BLaER1 treated with 17β-estradiol and CSF1 and Interleukin-3, amounts not matched to agents 10 nM and 100 nM (cell line): ENCODE data around the gene B3GLCT.
"Not testable (repeated sequence)": the region's sequence is repeated elsewhere in the genome, so short reads cannot be mapped to it uniquely, and the experiment has no call there.

ENCODE experiments used
- H3K27ac ChIP-seq, 11 experiments: shearing (Covaris generic); formaldehyde crosslinking; 2 replicates each; pipeline ENCODE4 v1.8.1; 2022
- H3K27me3 ChIP-seq, 11 experiments: shearing (Covaris generic); formaldehyde crosslinking; 2 replicates each; pipeline ENCODE4 v1.8.1; 2022
- H3K36me3 ChIP-seq, 11 experiments: shearing (Covaris generic); formaldehyde crosslinking; 2 replicates each; pipeline ENCODE4 v1.8.1; 2022
- H3K4me1 ChIP-seq, 10 experiments: shearing (Covaris generic); formaldehyde crosslinking; 2 replicates each; pipeline ENCODE4 v1.8.1; 2022
- H3K4me2 ChIP-seq, 11 experiments: shearing (Covaris generic); formaldehyde crosslinking; 2 replicates each; pipeline ENCODE4 v1.8.1; 2022
- H3K4me3 ChIP-seq, 10 experiments: shearing (Covaris generic); formaldehyde crosslinking; 2 replicates each; pipeline ENCODE4 v1.8.1; 2022
- H3K9ac ChIP-seq, 11 experiments: shearing (Covaris generic); formaldehyde crosslinking; 2 replicates each; pipeline ENCODE4 v1.8.1; 2022
- H3K9me3 ChIP-seq, 11 experiments: shearing (Covaris generic); formaldehyde crosslinking; replicated peaks in 1 of 11; 2 replicates each; pipeline ENCODE4 v1.8.1; 2022
- H4K20me1 ChIP-seq, 11 experiments: shearing (Covaris generic); formaldehyde crosslinking; 2 replicates each; pipeline ENCODE4 v1.8.1; 2022
- Cebpa-rat ChIP-seq, 11 experiments: shearing (Covaris generic); IDR thresholded peaks; 2 replicates each; pipeline ENCODE4 v1.8.1; 2022

Gene B3GLCT

DNA sequence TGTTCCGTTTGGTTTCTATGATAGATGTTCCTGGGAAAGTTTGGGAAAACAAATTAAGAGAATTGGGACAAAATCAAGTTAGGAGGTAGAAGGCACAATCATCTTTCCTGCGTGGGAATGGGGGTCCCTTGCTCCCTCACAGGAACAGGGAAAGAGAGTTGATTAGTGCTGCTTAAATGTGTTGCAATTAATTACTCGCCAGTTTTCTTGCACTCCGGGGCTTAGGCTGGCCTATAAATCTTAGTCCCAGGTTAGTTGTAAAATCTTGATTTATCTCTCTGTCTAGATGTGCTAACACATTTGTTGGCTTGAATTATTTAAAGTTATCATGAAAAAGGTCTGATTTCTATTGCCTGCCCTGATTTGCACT is 10.1 kb downstream of the B3GLCT start:
- Histone ChIP-seq H4K20me1 (0 out of 22 replicates have a peak, but pooled peaks cover 0 to 4% (median 0%) of the 10 kb centered on the region in 11 experiments), H3K4me2 (peak overlapping the region; percentile 61 to 78 (median 71)), H3K9me3 (no peaks in the 10 kb centered on the region), H3K36me3 (no peaks in the 10 kb centered on the region), H3K4me1 (peaks cover 18 to 30% (median 23%) of the 10 kb centered on the region in 10 experiments), H3K9ac (peak overlapping the region in 3 of 11 experiments; percentile 5 to 9 (median 5); a peak in 1 of 22 replicates), H3K27me3 (no peaks in the 10 kb centered on the region), H3K4me3 (no peak overlapping the region), H3K27ac (peak overlapping the region in 2 of 11 experiments; percentile 3 to 36; a peak in 2 of 22 replicates)
- no peak for TF ChIP-seq Cebpa-rat (IDR thresholded peaks at IDR 0.05)

GRCh38 chr13:31213651-31214289 is 14.0 kb downstream of the B3GLCT start:
- TF ChIP-seq Cebpa-rat (IDR thresholded peaks at IDR 0.05) = no peak

GRCh38 chr13:31214435-31214834 is 14.7 kb downstream of the B3GLCT start:
- Histone ChIP-seq H3K36me3 (no peaks in the 10 kb centered on the region), H3K4me3 (no peak overlapping the region), H3K9ac (no peak overlapping the region), H4K20me1 (no peaks in the 10 kb centered on the region), H3K27ac (no peak overlapping the region), H3K4me1 (peaks cover 10 to 19% (median 14%) of the 10 kb centered on the region in 10 experiments), H3K27me3 (no peaks in the 10 kb centered on the region), H3K9me3 (peaks cover 0 to 4% (median 0%) of the 10 kb centered on the region in 11 experiments; a peak in 1 of 22 replicates), H3K4me2 (peak overlapping the region in 1 of 11 experiments; percentile 1; a peak in 1 of 22 replicates)
- TF ChIP-seq Cebpa-rat (IDR thresholded peaks at IDR 0.05) = no peak

More at GRCh38 chr13:31213651-31214289, 14.0 kb downstream of the B3GLCT start:
- H3K9ac ChIP-seq = no peak overlapping the region
- no peak overlapping the region for H3K27ac ChIP-seq
- H4K20me1 ChIP-seq = 0 out of 22 replicates have a peak, but pooled peaks cover 0 to 4% (median 0%) of the 10 kb centered on the region in 11 experiments
- no peak overlapping the region for H3K4me3 ChIP-seq
- H3K4me2 ChIP-seq = 0 out of 22 replicates have a peak overlapping the region, but pooled peaks of 1 of the 11 experiments have one; percentile 1
- H3K4me1 ChIP-seq = peaks cover 17 to 26% (median 20%) of the 10 kb centered on the region in 10 experiments
- H3K36me3 ChIP-seq = no peaks in the 10 kb centered on the region
- peaks cover 0 to 4% (median 0%) of the 10 kb centered on the region in 11 experiments; a peak in 1 of 22 replicates for H3K9me3 ChIP-seq
- no peaks in the 10 kb centered on the region for H3K27me3 ChIP-seq

- H3K9me3 ChIP-seq, H3K27me3 ChIP-seq, H3K36me3 ChIP-seq, H3K4me2 ChIP-seq, H3K9ac ChIP-seq, H3K4me1 ChIP-seq, H3K27ac ChIP-seq, H3K4me3 ChIP-seq, H4K20me1 ChIP-seq: not testable (repeated sequence)
These were observed 17.1 kb downstream of the B3GLCT start for GRCh38 chr13:31216916-31217315.

GRCh38 chr13:31219909-31220598 is 20.3 kb downstream of the B3GLCT start:
- Histone ChIP-seq H3K4me3 (no peak overlapping the region), H3K4me2 (no peak overlapping the region), H3K9me3 (peaks cover 0 to 4% (median 0%) of the 10 kb centered on the region in 11 experiments; a peak in 1 of 22 replicates), H3K4me1 (no peaks in the 10 kb centered on the region), H3K27me3 (no peaks in the 10 kb centered on the region), H4K20me1 (no peaks in the 10 kb centered on the region), H3K9ac (no peak overlapping the region), H3K27ac (no peak overlapping the region), H3K36me3 (0 out of 22 replicates have a peak, but pooled peaks cover 0 to 5% (median 0%) of the 10 kb centered on the region in 11 experiments)
- no peak for TF ChIP-seq Cebpa-rat (IDR thresholded peaks at IDR 0.05)

- no peak overlapping the region for H3K4me3 ChIP-seq
- no peak for TF ChIP-seq Cebpa-rat (IDR thresholded peaks at IDR 0.05)
These were observed 21.3 kb downstream of the B3GLCT start for GRCh38 chr13:31221057-31221456.

DNA sequence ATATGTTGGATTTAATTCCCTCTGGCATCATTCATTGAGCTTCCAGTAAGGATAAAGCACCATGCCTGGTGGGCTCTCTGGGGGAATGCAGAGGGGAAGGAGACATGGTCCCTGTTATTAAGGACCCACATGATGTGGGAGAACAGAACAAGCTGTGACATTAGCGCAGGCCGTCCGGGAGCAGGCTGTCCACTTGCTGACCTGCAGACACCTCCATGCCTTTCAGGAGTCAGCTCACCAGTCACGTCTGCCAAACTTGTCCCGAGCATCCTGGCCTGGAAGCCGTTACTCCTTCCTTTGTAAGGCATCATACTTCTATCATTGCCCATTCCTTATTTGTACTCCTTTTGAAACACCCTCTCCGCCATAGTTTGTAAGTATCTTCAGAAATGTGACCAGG is 23.4 kb downstream of the B3GLCT start:
- TF ChIP-seq Cebpa-rat (IDR thresholded peaks at IDR 0.05) = no peak
- Histone ChIP-seq H3K36me3 (0 out of 22 replicates have a peak, but pooled peaks cover 0 to 5% (median 0%) of the 10 kb centered on the region in 11 experiments), H3K9me3 (no peaks in the 10 kb centered on the region), H3K4me3 (no peak overlapping the region), H3K4me1 (peaks cover 0 to 7% (median 6%) of the 10 kb centered on the region in 10 experiments; a peak in 11 of 20 replicates), H3K27ac (no peak overlapping the region), H4K20me1 (no peaks in the 10 kb centered on the region), H3K9ac (no peak overlapping the region), H3K4me2 (no peak overlapping the region), H3K27me3 (no peaks in the 10 kb centered on the region)

More at GRCh38 chr13:31221057-31221456, 21.3 kb downstream of the B3GLCT start:
- H3K4me1 ChIP-seq = no peaks in the 10 kb centered on the region
- no peak overlapping the region for H3K4me2 ChIP-seq
- H3K9me3 ChIP-seq = peaks cover 0 to 4% (median 0%) of the 10 kb centered on the region in 11 experiments; a peak in 1 of 22 replicates
- 0 out of 22 replicates have a peak, but pooled peaks cover 0 to 5% (median 0%) of the 10 kb centered on the region in 11 experiments for H3K36me3 ChIP-seq
- H3K27me3 ChIP-seq = no peaks in the 10 kb centered on the region
- no peak overlapping the region for H3K9ac ChIP-seq
- H4K20me1 ChIP-seq = no peaks in the 10 kb centered on the region
- H3K27ac ChIP-seq = no peak overlapping the region

- no peaks in the 10 kb centered on the region for H4K20me1 ChIP-seq
- no peaks in the 10 kb centered on the region for H3K9me3 ChIP-seq
- H3K36me3 ChIP-seq = 0 out of 22 replicates have a peak, but pooled peaks cover 0 to 5% (median 0%) of the 10 kb centered on the region in 11 experiments
- H3K4me1 ChIP-seq = peaks cover 0 to 8% (median 6%) of the 10 kb centered on the region in 10 experiments; a peak in 11 of 20 replicates
- H3K4me3 ChIP-seq = no peak overlapping the region
- no peak for TF ChIP-seq Cebpa-rat (IDR thresholded peaks at IDR 0.05)
- no peak overlapping the region for H3K9ac ChIP-seq
- no peak overlapping the region for H3K4me2 ChIP-seq
- no peak overlapping the region for H3K27ac ChIP-seq
- no peaks in the 10 kb centered on the region for H3K27me3 ChIP-seq
These were observed 23.9 kb downstream of the B3GLCT start for GRCh38 chr13:31223640-31224039.

DNA sequence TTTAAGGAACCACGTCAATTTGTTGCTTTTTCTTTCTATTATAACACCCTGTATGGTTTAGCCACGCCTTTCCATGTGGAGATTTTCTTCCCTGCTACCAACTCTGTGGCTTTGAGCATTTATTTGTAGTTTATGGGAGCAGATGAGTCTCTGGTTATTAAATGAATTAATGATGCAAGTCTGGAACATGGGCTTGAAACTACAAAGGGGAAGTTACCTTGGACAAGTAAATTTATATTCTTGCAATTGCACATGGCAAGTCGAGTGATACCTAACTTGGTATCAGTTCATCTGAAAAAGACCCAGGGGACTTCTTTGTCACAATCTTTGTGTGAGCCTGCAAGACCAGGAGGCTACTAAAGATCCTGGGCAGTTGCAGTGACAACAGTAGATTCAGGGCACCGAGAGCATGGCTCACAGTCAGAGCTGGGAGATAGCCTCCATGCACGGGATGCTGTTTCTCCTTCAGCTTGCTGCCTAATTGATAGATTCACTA is 24.4 kb downstream of the B3GLCT start:
- Histone ChIP-seq H3K27me3 (no peaks in the 10 kb centered on the region), H3K4me2 (no peak overlapping the region), H3K9me3 (no peaks in the 10 kb centered on the region), H3K9ac (no peak overlapping the region), H3K36me3 (0 out of 22 replicates have a peak, but pooled peaks cover 0 to 5% (median 0%) of the 10 kb centered on the region in 11 experiments), H3K4me3 (no peak overlapping the region), H4K20me1 (no peaks in the 10 kb centered on the region), H3K4me1 (peaks cover 0 to 8% (median 6%) of the 10 kb centered on the region in 10 experiments; a peak in 11 of 20 replicates), H3K27ac (no peak overlapping the region)
- TF ChIP-seq Cebpa-rat (IDR thresholded peaks at IDR 0.05) = no peak
